SJCRH30 (cell line): Measurements from ENCODE around the gene PARD3. TPM values are rescaled to one million over a fixed set of nuclear protein-coding genes. Genes with fewer than 3 reads are reported as not detected.
"Not testable (repeated sequence)": the region's sequence is repeated elsewhere in the genome, so short reads cannot be mapped to it uniquely, and the experiment has no call there.

Source experiments
- DNase-seq, 2 experiments: peaks; one replicate each; pipeline ENCODE4 v3.0.0-alpha.2; 2015 to 2020
- H3K27ac ChIP-seq: fragments of 250-450 bp; sonication (Bioruptor Pico); 2 replicates; pipeline ENCODE4 v1.5.1; 2020; ENCODE audit warnings: mild to moderate bottlenecking, moderate library complexity
- H3K27me3 ChIP-seq: fragments of 250-450 bp; sonication (Bioruptor Pico); 2 replicates; pipeline ENCODE4 v1.5.1; 2020; ENCODE audit warnings: mild to moderate bottlenecking, moderate library complexity
- H3K36me3 ChIP-seq: fragments of 250-450 bp; sonication (Bioruptor Pico); 2 replicates; pipeline ENCODE4 v1.5.1; 2020; ENCODE audit warnings: mild to moderate bottlenecking, moderate library complexity
- H3K4me1 ChIP-seq: fragments of 250-450 bp; sonication (Bioruptor Pico); 2 replicates; pipeline ENCODE4 v1.5.1; 2020; ENCODE audit warnings: mild to moderate bottlenecking, moderate library complexity
- H3K4me3 ChIP-seq: fragments of 250-450 bp; sonication (Bioruptor Pico); 2 replicates; pipeline ENCODE4 v1.5.1; 2020; ENCODE audit warnings: mild to moderate bottlenecking, moderate library complexity
- H3K9me3 ChIP-seq: fragments of 250-450 bp; sonication (Bioruptor Pico); replicated peaks from 2 replicates; pipeline ENCODE4 v1.5.1; 2020; ENCODE audit warnings: mild to moderate bottlenecking, moderate library complexity
- total RNA-seq: library from RNA; depleted of rRNA; stranded (reverse); fragments of >200 nt; shearing (Covaris generic); gene quantifications from 2 replicates; pipeline ENCODE4 v1.2.3, GENCODE V29; 2014

PARD3 gene
- total RNA-seq, 1 experiment from 2014 or later: 58.7 TPM

- Histone ChIP-seq H3K9me3 (no peaks in the 10 kb centered on the region), H3K4me3 (no peak overlapping the region), H3K27ac (no peak overlapping the region), H3K36me3 (no peaks in the 10 kb centered on the region), H3K4me1 (peaks cover 9% of the 10 kb centered on the region), H3K27me3 (no peaks in the 10 kb centered on the region)
- DNase-seq: no peak
Measured at GRCh38 chr10:34702982-34703381, 112.1 kb downstream of the PARD3 start.

- H3K4me3 ChIP-seq: no peak overlapping the region
- peaks cover 12% of the 10 kb centered on the region for H3K4me1 ChIP-seq
- no peak overlapping the region for H3K27ac ChIP-seq
- H3K9me3 ChIP-seq: no peaks in the 10 kb centered on the region
- no peaks in the 10 kb centered on the region for H3K36me3 ChIP-seq
- peak; percentile 50 to 68 for DNase-seq
- no peaks in the 10 kb centered on the region for H3K27me3 ChIP-seq
Measured at GRCh38 chr10:34702093-34702937, 112.8 kb downstream of the PARD3 start.

- DNase-seq: no peak
- H3K4me1 ChIP-seq: peaks cover 12% of the 10 kb centered on the region
- H3K9me3 ChIP-seq: no peaks in the 10 kb centered on the region
- no peaks in the 10 kb centered on the region for H3K27me3 ChIP-seq
- no peak overlapping the region for H3K4me3 ChIP-seq
- H3K36me3 ChIP-seq: no peaks in the 10 kb centered on the region
- no peak overlapping the region for H3K27ac ChIP-seq
Measured at GRCh38 chr10:34701194-34701593, 113.9 kb downstream of the PARD3 start.

GRCh38 chr10:34700752-34701151, 114.3 kb downstream of the PARD3 start:
- not testable (repeated sequence) for H3K36me3 ChIP-seq, H3K9me3 ChIP-seq, DNase-seq, H3K4me3 ChIP-seq, H3K27me3 ChIP-seq, H3K27ac ChIP-seq
- peaks cover 12% of the 10 kb centered on the region for H3K4me1 ChIP-seq

GRCh38 chr10:34699904-34700517, 115.1 kb downstream of the PARD3 start:
- no peaks in the 10 kb centered on the region for H3K9me3 ChIP-seq
- H3K4me3 ChIP-seq: no peak overlapping the region
- peaks cover 12% of the 10 kb centered on the region for H3K4me1 ChIP-seq
- no peaks in the 10 kb centered on the region for H3K27me3 ChIP-seq
- H3K36me3 ChIP-seq: no peaks in the 10 kb centered on the region
- DNase-seq: no peak
- no peak overlapping the region for H3K27ac ChIP-seq

GRCh38 chr10:34698979-34699378, 116.1 kb downstream of the PARD3 start:
- H3K4me3 ChIP-seq: no peak overlapping the region
- H3K4me1 ChIP-seq: peaks cover 12% of the 10 kb centered on the region
- no peak overlapping the region for H3K27ac ChIP-seq
- no peak for DNase-seq
- H3K9me3 ChIP-seq: no peaks in the 10 kb centered on the region
- no peaks in the 10 kb centered on the region for H3K36me3 ChIP-seq
- no peaks in the 10 kb centered on the region for H3K27me3 ChIP-seq

GRCh38 chr10:34698248-34698831, 116.8 kb downstream of the PARD3 start:
- no peaks in the 10 kb centered on the region for H3K36me3 ChIP-seq
- H3K9me3 ChIP-seq: no peaks in the 10 kb centered on the region
- peaks cover 12% of the 10 kb centered on the region for H3K4me1 ChIP-seq
- H3K27ac ChIP-seq: no peak overlapping the region
- DNase-seq: no peak
- H3K4me3 ChIP-seq: no peak overlapping the region
- no peaks in the 10 kb centered on the region for H3K27me3 ChIP-seq

- Histone ChIP-seq H3K27me3 (no peaks in the 10 kb centered on the region), H3K4me1 (peaks cover 12% of the 10 kb centered on the region), H3K9me3 (no peaks in the 10 kb centered on the region), H3K4me3 (no peak overlapping the region), H3K36me3 (no peaks in the 10 kb centered on the region), H3K27ac (no peak overlapping the region)
- no peak for DNase-seq
Measured at GRCh38 chr10:34697351-34698247, 117.5 kb downstream of the PARD3 start.

GRCh38 chr10:34696423-34696822, 118.7 kb downstream of the PARD3 start:
- no peak overlapping the region for H3K4me3 ChIP-seq
- no peaks in the 10 kb centered on the region for H3K9me3 ChIP-seq
- no peak overlapping the region for H3K27ac ChIP-seq
- no peak for DNase-seq
- H3K36me3 ChIP-seq: no peaks in the 10 kb centered on the region
- no peaks in the 10 kb centered on the region for H3K27me3 ChIP-seq
- peaks cover 12% of the 10 kb centered on the region for H3K4me1 ChIP-seq

- H3K36me3 ChIP-seq: no peaks in the 10 kb centered on the region
- peaks cover 18% of the 10 kb centered on the region for H3K4me1 ChIP-seq
- H3K4me3 ChIP-seq: no peak overlapping the region
- H3K9me3 ChIP-seq: no peaks in the 10 kb centered on the region
- no peaks in the 10 kb centered on the region for H3K27me3 ChIP-seq
- no peak for DNase-seq
- no peak overlapping the region for H3K27ac ChIP-seq
Measured at GRCh38 chr10:34690383-34691049, 124.6 kb downstream of the PARD3 start.

- H3K36me3 ChIP-seq: no peaks in the 10 kb centered on the region
- H3K4me1 ChIP-seq: peaks cover 18% of the 10 kb centered on the region
- no peaks in the 10 kb centered on the region for H3K9me3 ChIP-seq
- no peak overlapping the region for H3K27ac ChIP-seq
- H3K27me3 ChIP-seq: no peaks in the 10 kb centered on the region
- DNase-seq: peak; percentile 39 to 68
- no peak overlapping the region for H3K4me3 ChIP-seq
Measured at GRCh38 chr10:34689053-34689452, 126.0 kb downstream of the PARD3 start.

- H3K36me3 ChIP-seq: no peaks in the 10 kb centered on the region
- DNase-seq: no peak
- no peak overlapping the region for H3K4me3 ChIP-seq
- H3K27me3 ChIP-seq: no peaks in the 10 kb centered on the region
- no peak overlapping the region for H3K27ac ChIP-seq
- peaks cover 18% of the 10 kb centered on the region for H3K4me1 ChIP-seq
- H3K9me3 ChIP-seq: no peaks in the 10 kb centered on the region
Measured at GRCh38 chr10:34687434-34688210, 127.5 kb downstream of the PARD3 start.

- DNase-seq: no peak
- Histone ChIP-seq H3K27me3 (no peaks in the 10 kb centered on the region), H3K4me1 (0 out of 2 replicates have a peak, but pooled peaks cover 3% of the 10 kb centered on the region), H3K36me3 (no peaks in the 10 kb centered on the region), H3K4me3 (no peak overlapping the region), H3K27ac (no peak overlapping the region), H3K9me3 (no peaks in the 10 kb centered on the region)
Measured at GRCh38 chr10:34682580-34682979, 132.5 kb downstream of the PARD3 start.
